HEK293 (cell line): ENCODE data around the gene KY.

Experiments used
- CTCF ChIA-PET: fragments of 350-600 bp; formaldehyde crosslinking; extraction: SDS; loops from one replicate; lab custom pipeline; 2021; ENCODE audit warnings: antibody characterized with exemption; lab: Yijun Ruan, JAX
- POLR2A ChIA-PET: fragments of 300-600 bp; formaldehyde crosslinking; extraction: SDS; loops from one replicate; lab custom pipeline; 2020; ENCODE audit warnings: antibody characterized with exemption, inconsistent platforms; lab: Yijun Ruan, JAX
- H3K27ac ChIP-seq: fragments of 200-500 bp; sonication (Bioruptor generic); 2 replicates; pipeline ENCODE4 v1.5.1; 2014; ENCODE audit warnings: low read depth, low read length, control low read depth, inconsistent platforms; ENCODE audit errors: extremely low read depth
- H3K36me3 ChIP-seq, 2 experiments: fragments of 200-500 bp in 1 of 2; sonication (Bioruptor generic) in 1 of 2; 1 replicate in 1 of 2; 2 replicates in 1 of 2; pipeline ENCODE4 v1.5.1; 2014 to 2017; ENCODE audit warnings: inconsistent platforms in 2 of 2, low read length in 2 of 2; ENCODE audit not compliant: control insufficient read depth in 2 of 2, insufficient read depth in 1 of 2
- H3K4me1 ChIP-seq: fragments of 200-500 bp; sonication (Bioruptor generic); 2 replicates; pipeline ENCODE4 v1.5.1; 2014; ENCODE audit warnings: mild to moderate bottlenecking, low read length, inconsistent platforms; ENCODE audit not compliant: control insufficient read depth, insufficient read depth
- H3K4me3 ChIP-seq: 2 replicates; pipeline ENCODE4 v1.5.1; 2011; ENCODE audit warnings: low read depth, mild to moderate bottlenecking, control low read depth, low read length, moderate library complexity
- H3K9me3 ChIP-seq: fragments of 200-500 bp; sonication (Bioruptor generic); 2 replicates; pipeline ENCODE4 v1.5.1; 2014; ENCODE audit warnings: low read depth, low read length, inconsistent platforms; ENCODE audit not compliant: control insufficient read depth, insufficient read depth
- BCL11A ChIP-seq: fragments of 450-650 bp; formaldehyde crosslinking; IDR thresholded peaks from 2 replicates; pipeline ENCODE4 v1.5.1; 2016; ENCODE audit warnings: low read depth, missing biosample characterization, missing genetic modification characterization
- ELK4 ChIP-seq: IDR thresholded peaks from 2 replicates; pipeline ENCODE4 v1.6.1; 2011; ENCODE audit warnings: mild to moderate bottlenecking, low read depth, low read length, borderline replicate concordance
- GLIS1 ChIP-seq: fragments of 450-650 bp; formaldehyde crosslinking; IDR thresholded peaks from 2 replicates; pipeline ENCODE4 v1.5.1; 2016; ENCODE audit warnings: missing biosample characterization, missing genetic modification characterization
- KLF16 ChIP-seq: fragments of 450-650 bp; formaldehyde crosslinking; IDR thresholded peaks from 2 replicates; pipeline ENCODE4 v1.5.1; 2017; ENCODE audit warnings: missing biosample characterization, missing genetic modification characterization
- OVOL3 ChIP-seq: fragments of 450-650 bp; formaldehyde crosslinking; IDR thresholded peaks from 2 replicates; pipeline ENCODE4 v1.5.1; 2016; ENCODE audit warnings: missing biosample characterization, missing genetic modification characterization
- WT1 ChIP-seq: fragments of 450-650 bp; formaldehyde crosslinking; IDR thresholded peaks from 2 replicates; pipeline ENCODE4 v1.5.1; 2016; ENCODE audit warnings: missing biosample characterization, missing genetic modification characterization
- ZBTB20 ChIP-seq: fragments of 450-650 bp; formaldehyde crosslinking; IDR thresholded peaks from 2 replicates; pipeline ENCODE4 v1.5.1; 2016; ENCODE audit warnings: missing biosample characterization, missing genetic modification characterization
- ZNF140 ChIP-seq: fragments of 450-650 bp; formaldehyde crosslinking; IDR thresholded peaks from 2 replicates; pipeline ENCODE4 v1.5.1; 2016; ENCODE audit warnings: missing biosample characterization, missing genetic modification characterization
- ZNF184 ChIP-seq: fragments of 450-650 bp; IDR thresholded peaks from 2 replicates; pipeline ENCODE4 v1.5.1; 2018; ENCODE audit warnings: missing biosample characterization, mild to moderate bottlenecking, missing genetic modification characterization
- ZNF202 ChIP-seq: fragments of 450-650 bp; formaldehyde crosslinking; IDR thresholded peaks from 2 replicates; pipeline ENCODE4 v1.5.1; 2016; ENCODE audit warnings: missing biosample characterization, missing genetic modification characterization, borderline replicate concordance
- ZNF211 ChIP-seq: fragments of 450-650 bp; formaldehyde crosslinking; IDR thresholded peaks from 2 replicates; pipeline ENCODE4 v1.5.1; 2016; ENCODE audit warnings: low read depth, missing biosample characterization, missing genetic modification characterization
- ZNF24 ChIP-seq: fragments of 450-650 bp; formaldehyde crosslinking; IDR thresholded peaks from 2 replicates; pipeline ENCODE4 v1.5.1; 2016; ENCODE audit warnings: missing biosample characterization, missing genetic modification characterization
- ZNF274 ChIP-seq, 2 experiments: fragments of 200-500 bp in 1 of 2; fragments of 450-650 bp in 1 of 2; sonication (Bioruptor generic) in 1 of 2; formaldehyde crosslinking in 1 of 2; IDR thresholded peaks; 2 replicates each; pipeline versions ENCODE4 v1.5.1 to v1.6.1; 2014 to 2016; ENCODE audit warnings: borderline replicate concordance in 1 of 2, inconsistent platforms in 1 of 2, low read length in 1 of 2, missing biosample characterization in 1 of 2, missing genetic modification characterization in 1 of 2
- ZNF335 ChIP-seq: fragments of 450-650 bp; formaldehyde crosslinking; conservative IDR thresholded peaks from 2 replicates; pipeline ENCODE4 v1.5.1; 2016; ENCODE audit warnings: missing biosample characterization, missing genetic modification characterization
- ZNF341 ChIP-seq: fragments of 450-650 bp; formaldehyde crosslinking; IDR thresholded peaks from 2 replicates; pipeline ENCODE4; 2016; ENCODE audit warnings: low read depth, missing biosample characterization, missing genetic modification characterization
- ZNF473 ChIP-seq: fragments of 450-650 bp; formaldehyde crosslinking; IDR thresholded peaks from 2 replicates; pipeline ENCODE4 v1.5.1; 2017; ENCODE audit warnings: missing biosample characterization, missing genetic modification characterization
- ZNF549 ChIP-seq: fragments of 450-650 bp; IDR thresholded peaks from 2 replicates; pipeline ENCODE4 v1.5.1; 2018; ENCODE audit warnings: missing biosample characterization, missing genetic modification characterization, mild to moderate bottlenecking, inconsistent platforms, moderate library complexity
- ZNF626 ChIP-seq: fragments of 450-650 bp; sonication (Bioruptor Pico); formaldehyde crosslinking; IDR thresholded peaks from 2 replicates; pipeline ENCODE4 v1.5.1; 2018; ENCODE audit warnings: missing biosample characterization, missing genetic modification characterization, inconsistent platforms
- ZSCAN30 ChIP-seq: fragments of 450-650 bp; IDR thresholded peaks from 2 replicates; pipeline ENCODE4 v1.5.1; 2018; ENCODE audit warnings: missing biosample characterization, mild to moderate bottlenecking, missing genetic modification characterization, moderate library complexity
- TF ChIP-seq, protein P1 (sequence below): fragments of 450-650 bp; formaldehyde crosslinking; IDR thresholded peaks from 2 replicates; pipeline ENCODE4 v1.5.1; 2016; ENCODE audit warnings: missing biosample characterization, missing genetic modification characterization
- TF ChIP-seq, protein P2 (sequence below): fragments of 450-650 bp; formaldehyde crosslinking; IDR thresholded peaks from 2 replicates; pipeline ENCODE4 v1.5.1; 2017; ENCODE audit warnings: missing biosample characterization, missing genetic modification characterization
- TF ChIP-seq, protein P3 (sequence below): fragments of 450-650 bp; formaldehyde crosslinking; IDR thresholded peaks from 2 replicates; pipeline ENCODE4 v1.5.1; 2016; ENCODE audit warnings: missing biosample characterization, missing genetic modification characterization, low read depth
- TF ChIP-seq, protein P4 (sequence below): fragments of 450-650 bp; formaldehyde crosslinking; IDR thresholded peaks from 2 replicates; pipeline ENCODE4 v1.5.1; 2017; ENCODE audit warnings: missing biosample characterization, missing genetic modification characterization

Gene KY, protein sequence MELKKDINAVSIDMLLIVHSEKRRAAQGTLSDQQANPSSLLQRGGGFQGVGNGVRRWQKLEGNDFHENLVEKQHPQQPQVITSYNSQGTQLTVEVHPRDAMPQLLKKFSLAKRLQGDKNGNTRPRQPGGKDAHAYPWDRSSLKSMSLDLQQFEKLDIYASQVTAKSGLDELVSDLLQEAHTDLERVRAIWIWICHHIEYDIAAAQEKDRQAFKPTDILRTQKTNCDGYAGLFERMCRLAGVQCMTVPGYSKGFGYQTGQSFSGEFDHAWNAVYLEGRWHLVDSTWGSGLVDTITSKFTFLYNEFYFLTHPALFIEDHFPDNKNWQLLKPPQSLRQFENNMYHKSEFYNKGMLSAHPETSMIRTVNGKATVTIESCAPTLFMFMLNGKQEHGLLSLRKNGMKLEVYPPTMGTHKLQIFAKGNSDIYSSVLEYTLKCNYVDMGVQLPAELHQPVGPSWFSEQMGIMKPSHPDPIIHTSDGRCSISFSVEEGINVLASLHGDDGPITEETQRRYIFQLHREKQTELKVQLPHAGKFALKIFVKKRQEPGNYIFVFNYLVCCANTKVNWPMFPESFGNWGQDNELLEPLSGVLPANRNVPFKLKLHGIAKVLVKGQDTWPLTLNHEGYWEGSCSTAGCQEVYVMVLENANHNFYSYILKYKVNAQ

GRCh38 chr3:134650431-134651346 lies at the start of gene KY:
Gene KY, minus strand, starts transcription at chr3:134651022. Its CDS starts 62 bp downstream, at chr3:134650960.
- ChIA-PET POLR2A (no interaction called here), CTCF (interaction anchor here (0.6 to 1.2 kb wide), 5 partner anchors 12 to 224 kb away, joined by 3 to 7 read pairs (median 4); no protein-coding TSS in a partner anchor)
- no peak for TF ChIP-seq ZNF140 (tag by site-specific recombination)
- TF ChIP-seq ZNF274 (IDR thresholded peaks at IDR 0.05; ENCODE audit: low read length) = no peak
- TF ChIP-seq ZNF274 (tag by site-specific recombination; IDR thresholded peaks at IDR 0.05; ENCODE audit: borderline replicate concordance) = no peak
- peak; percentile 48; the same call in 1 of the 2 replicates for TF ChIP-seq GLIS1 (tag by site-specific recombination)
- TF ChIP-seq ZBTB20 (tag by site-specific recombination) = no peak
- no peak for TF ChIP-seq KLF16 (tag by site-specific recombination)
- no peak for TF ChIP-seq ZNF549 (tag by site-specific recombination)
- TF ChIP-seq, protein P1, sequence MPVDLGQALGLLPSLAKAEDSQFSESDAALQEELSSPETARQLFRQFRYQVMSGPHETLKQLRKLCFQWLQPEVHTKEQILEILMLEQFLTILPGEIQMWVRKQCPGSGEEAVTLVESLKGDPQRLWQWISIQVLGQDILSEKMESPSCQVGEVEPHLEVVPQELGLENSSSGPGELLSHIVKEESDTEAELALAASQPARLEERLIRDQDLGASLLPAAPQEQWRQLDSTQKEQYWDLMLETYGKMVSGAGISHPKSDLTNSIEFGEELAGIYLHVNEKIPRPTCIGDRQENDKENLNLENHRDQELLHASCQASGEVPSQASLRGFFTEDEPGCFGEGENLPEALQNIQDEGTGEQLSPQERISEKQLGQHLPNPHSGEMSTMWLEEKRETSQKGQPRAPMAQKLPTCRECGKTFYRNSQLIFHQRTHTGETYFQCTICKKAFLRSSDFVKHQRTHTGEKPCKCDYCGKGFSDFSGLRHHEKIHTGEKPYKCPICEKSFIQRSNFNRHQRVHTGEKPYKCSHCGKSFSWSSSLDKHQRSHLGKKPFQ (tag by site-specific recombination) = no peak
- TF ChIP-seq, protein P2, sequence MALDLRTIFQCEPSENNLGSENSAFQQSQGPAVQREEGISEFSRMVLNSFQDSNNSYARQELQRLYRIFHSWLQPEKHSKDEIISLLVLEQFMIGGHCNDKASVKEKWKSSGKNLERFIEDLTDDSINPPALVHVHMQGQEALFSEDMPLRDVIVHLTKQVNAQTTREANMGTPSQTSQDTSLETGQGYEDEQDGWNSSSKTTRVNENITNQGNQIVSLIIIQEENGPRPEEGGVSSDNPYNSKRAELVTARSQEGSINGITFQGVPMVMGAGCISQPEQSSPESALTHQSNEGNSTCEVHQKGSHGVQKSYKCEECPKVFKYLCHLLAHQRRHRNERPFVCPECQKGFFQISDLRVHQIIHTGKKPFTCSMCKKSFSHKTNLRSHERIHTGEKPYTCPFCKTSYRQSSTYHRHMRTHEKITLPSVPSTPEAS = no peak
- no peak within 1 kb of the TSS for H3K27ac ChIP-seq
- no peaks in the 10 kb centered on the region for H3K4me1 ChIP-seq
- H3K4me3 ChIP-seq = peak within 1 kb of the TSS; percentile 30
- H3K36me3 ChIP-seq = no peaks in the 10 kb centered on the region
- no peaks in the 10 kb centered on the region for H3K9me3 ChIP-seq

DNA sequence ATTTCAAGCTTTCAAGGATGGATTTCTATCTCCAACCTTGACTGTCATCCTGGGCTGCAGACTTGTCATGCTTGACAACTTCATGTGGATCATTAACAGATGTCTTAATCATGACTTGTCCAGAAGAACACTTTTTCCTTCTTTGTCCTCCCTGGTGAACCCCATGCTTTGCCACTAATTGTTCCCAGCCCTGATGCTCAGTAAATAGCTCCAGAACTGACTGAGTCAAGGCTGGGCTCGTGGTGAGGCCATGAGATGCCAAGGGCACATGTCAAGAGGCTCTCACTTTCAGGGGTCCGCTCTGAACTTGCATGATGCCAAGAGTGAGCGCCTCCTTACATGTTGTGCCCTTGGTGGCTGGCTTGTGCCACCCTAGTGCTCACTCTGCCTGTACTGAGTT lies 48.9 kb upstream of the KY start:
- CTCF ChIA-PET = no interaction called here
- H3K27ac ChIP-seq = no peak overlapping the region
- POLR2A ChIA-PET = no interaction called here
- no peaks in the 10 kb centered on the region for H3K9me3 ChIP-seq
- H3K4me1 ChIP-seq = no peaks in the 10 kb centered on the region
- no peaks in the 10 kb centered on the region for H3K36me3 ChIP-seq
- H3K4me3 ChIP-seq = no peak overlapping the region
- TF ChIP-seq ELK4 (no peak), ZNF202 (tag by site-specific recombination) (no peak), ZNF473 (tag by site-specific recombination) (no peak), OVOL3 (tag by site-specific recombination) (no peak), GLIS1 (tag by site-specific recombination) (no peak), WT1 (tag by site-specific recombination) (no peak), ZNF211 (tag by site-specific recombination) (no peak), ZNF184 (tag by site-specific recombination) (no peak), ZNF626 (tag by site-specific recombination) (no peak), BCL11A (no peak), ZNF335 (tag by site-specific recombination) (no peak), ZSCAN30 (tag by site-specific recombination) (no peak), ZNF341 (tag by site-specific recombination) (no peak), ZNF24 (tag by site-specific recombination) (no peak)
- TF ChIP-seq, protein P3, sequence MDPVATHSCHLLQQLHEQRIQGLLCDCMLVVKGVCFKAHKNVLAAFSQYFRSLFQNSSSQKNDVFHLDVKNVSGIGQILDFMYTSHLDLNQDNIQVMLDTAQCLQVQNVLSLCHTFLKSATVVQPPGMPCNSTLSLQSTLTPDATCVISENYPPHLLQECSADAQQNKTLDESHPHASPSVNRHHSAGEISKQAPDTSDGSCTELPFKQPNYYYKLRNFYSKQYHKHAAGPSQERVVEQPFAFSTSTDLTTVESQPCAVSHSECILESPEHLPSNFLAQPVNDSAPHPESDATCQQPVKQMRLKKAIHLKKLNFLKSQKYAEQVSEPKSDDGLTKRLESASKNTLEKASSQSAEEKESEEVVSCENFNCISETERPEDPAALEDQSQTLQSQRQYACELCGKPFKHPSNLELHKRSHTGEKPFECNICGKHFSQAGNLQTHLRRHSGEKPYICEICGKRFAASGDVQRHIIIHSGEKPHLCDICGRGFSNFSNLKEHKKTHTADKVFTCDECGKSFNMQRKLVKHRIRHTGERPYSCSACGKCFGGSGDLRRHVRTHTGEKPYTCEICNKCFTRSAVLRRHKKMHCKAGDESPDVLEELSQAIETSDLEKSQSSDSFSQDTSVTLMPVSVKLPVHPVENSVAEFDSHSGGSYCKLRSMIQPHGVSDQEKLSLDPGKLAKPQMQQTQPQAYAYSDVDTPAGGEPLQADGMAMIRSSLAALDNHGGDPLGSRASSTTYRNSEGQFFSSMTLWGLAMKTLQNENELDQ (tag by site-specific recombination) = no peak
- TF ChIP-seq, protein P4, sequence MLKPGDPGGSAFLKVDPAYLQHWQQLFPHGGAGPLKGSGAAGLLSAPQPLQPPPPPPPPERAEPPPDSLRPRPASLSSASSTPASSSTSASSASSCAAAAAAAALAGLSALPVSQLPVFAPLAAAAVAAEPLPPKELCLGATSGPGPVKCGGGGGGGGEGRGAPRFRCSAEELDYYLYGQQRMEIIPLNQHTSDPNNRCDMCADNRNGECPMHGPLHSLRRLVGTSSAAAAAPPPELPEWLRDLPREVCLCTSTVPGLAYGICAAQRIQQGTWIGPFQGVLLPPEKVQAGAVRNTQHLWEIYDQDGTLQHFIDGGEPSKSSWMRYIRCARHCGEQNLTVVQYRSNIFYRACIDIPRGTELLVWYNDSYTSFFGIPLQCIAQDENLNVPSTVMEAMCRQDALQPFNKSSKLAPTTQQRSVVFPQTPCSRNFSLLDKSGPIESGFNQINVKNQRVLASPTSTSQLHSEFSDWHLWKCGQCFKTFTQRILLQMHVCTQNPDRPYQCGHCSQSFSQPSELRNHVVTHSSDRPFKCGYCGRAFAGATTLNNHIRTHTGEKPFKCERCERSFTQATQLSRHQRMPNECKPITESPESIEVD (tag by site-specific recombination) = no peak
